Left ventricle myocardium inferior (tissue), 1 donor: ENCODE data around the gene PPM1H. TPM values are rescaled to one million over a fixed set of nuclear protein-coding genes. Genes with fewer than 3 reads are reported as not detected.

Experiments used
- DNase-seq: peaks from one replicate; pipeline ENCODE4 v3.0.0-alpha.2; 2020
- H3K27ac ChIP-seq: fragments of 200-600 bp; replicated peaks from 2 replicates; pipeline ENCODE4 v1.8.0; 2021
- H3K27me3 ChIP-seq: fragments of 200-600 bp; 2 replicates; pipeline ENCODE4 v1.8.0; 2021; ENCODE audit warnings: low read depth
- H3K36me3 ChIP-seq: fragments of 200-600 bp; 2 replicates; pipeline ENCODE4 v1.8.0; 2021
- H3K4me1 ChIP-seq: fragments of 200-600 bp; 2 replicates; pipeline ENCODE4 v1.8.0; 2021
- H3K4me3 ChIP-seq: fragments of 200-600 bp; 2 replicates; pipeline ENCODE4 v1.8.0; 2021; ENCODE audit warnings: mild to moderate bottlenecking, moderate library complexity
- H3K9me3 ChIP-seq: fragments of 200-600 bp; replicated peaks from 2 replicates; pipeline ENCODE4 v1.8.0; 2021
- intact Hi-C: fragments of 100-400 bp; cut with micrococcal nuclease; formaldehyde crosslinking; loops from one replicate; pipeline ENCODE4 v1.11.0; 2022
- total RNA-seq: library from RNA; stranded (reverse); fragmentation: NEBNext Ultra II Directional; extraction: Animal tissue kit (Norgen Biotek cat#: 25700); gene quantifications from one replicate; pipeline ENCODE4 v1.2.1, GENCODE V29; 2021
- TF ChIP-seq, protein P1 (sequence below): fragments of 200-600 bp; IDR thresholded peaks from 2 replicates; pipeline ENCODE4 v1.8.0; 2021; ENCODE audit warnings: antibody characterized with exemption, mild to moderate bottlenecking, borderline replicate concordance
- donor health status: DM: no; HTN: yes; CAD: no; lungs with severe emphysema.

Gene PPM1H
- total RNA-seq, 1 donor from 2014 or later = 6.0 TPM

GRCh38 chr12:62750941-62751809 lies 183.8 kb downstream of the PPM1H start:
- TF ChIP-seq, protein P1, sequence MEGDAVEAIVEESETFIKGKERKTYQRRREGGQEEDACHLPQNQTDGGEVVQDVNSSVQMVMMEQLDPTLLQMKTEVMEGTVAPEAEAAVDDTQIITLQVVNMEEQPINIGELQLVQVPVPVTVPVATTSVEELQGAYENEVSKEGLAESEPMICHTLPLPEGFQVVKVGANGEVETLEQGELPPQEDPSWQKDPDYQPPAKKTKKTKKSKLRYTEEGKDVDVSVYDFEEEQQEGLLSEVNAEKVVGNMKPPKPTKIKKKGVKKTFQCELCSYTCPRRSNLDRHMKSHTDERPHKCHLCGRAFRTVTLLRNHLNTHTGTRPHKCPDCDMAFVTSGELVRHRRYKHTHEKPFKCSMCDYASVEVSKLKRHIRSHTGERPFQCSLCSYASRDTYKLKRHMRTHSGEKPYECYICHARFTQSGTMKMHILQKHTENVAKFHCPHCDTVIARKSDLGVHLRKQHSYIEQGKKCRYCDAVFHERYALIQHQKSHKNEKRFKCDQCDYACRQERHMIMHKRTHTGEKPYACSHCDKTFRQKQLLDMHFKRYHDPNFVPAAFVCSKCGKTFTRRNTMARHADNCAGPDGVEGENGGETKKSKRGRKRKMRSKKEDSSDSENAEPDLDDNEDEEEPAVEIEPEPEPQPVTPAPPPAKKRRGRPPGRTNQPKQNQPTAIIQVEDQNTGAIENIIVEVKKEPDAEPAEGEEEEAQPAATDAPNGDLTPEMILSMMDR = no peak
- H3K27me3 ChIP-seq = no peaks in the 10 kb centered on the region
- H3K36me3 ChIP-seq = no peaks in the 10 kb centered on the region
- no peak overlapping the region for H3K4me3 ChIP-seq
- DNase-seq = no peak
- H3K4me1 ChIP-seq = no peaks in the 10 kb centered on the region
- H3K9me3 ChIP-seq = no peaks in the 10 kb centered on the region
- intact Hi-C loops = no loop called here
- no peak overlapping the region for H3K27ac ChIP-seq

- Histone ChIP-seq H3K27me3 (no peaks in the 10 kb centered on the region), H3K9me3 (no peaks in the 10 kb centered on the region), H3K4me3 (no peak overlapping the region), H3K36me3 (no peaks in the 10 kb centered on the region), H3K4me1 (peaks cover 4% of the 10 kb centered on the region), H3K27ac (no peak overlapping the region)
- TF ChIP-seq, protein P1 = no peak
- intact Hi-C loops = no loop called here
- DNase-seq = no peak
Observed at GRCh38 chr12:62749586-62749985, 185.4 kb downstream of the PPM1H start.

GRCh38 chr12:62748941-62749468 lies 185.9 kb downstream of the PPM1H start:
- H3K9me3 ChIP-seq = no peaks in the 10 kb centered on the region
- intact Hi-C loops = no loop called here
- H3K4me3 ChIP-seq = no peak overlapping the region
- no peak for DNase-seq
- no peaks in the 10 kb centered on the region for H3K36me3 ChIP-seq
- H3K27ac ChIP-seq = no peak overlapping the region
- H3K4me1 ChIP-seq = peaks cover 4% of the 10 kb centered on the region
- H3K27me3 ChIP-seq = no peaks in the 10 kb centered on the region
- TF ChIP-seq, protein P1 = no peak

DNA sequence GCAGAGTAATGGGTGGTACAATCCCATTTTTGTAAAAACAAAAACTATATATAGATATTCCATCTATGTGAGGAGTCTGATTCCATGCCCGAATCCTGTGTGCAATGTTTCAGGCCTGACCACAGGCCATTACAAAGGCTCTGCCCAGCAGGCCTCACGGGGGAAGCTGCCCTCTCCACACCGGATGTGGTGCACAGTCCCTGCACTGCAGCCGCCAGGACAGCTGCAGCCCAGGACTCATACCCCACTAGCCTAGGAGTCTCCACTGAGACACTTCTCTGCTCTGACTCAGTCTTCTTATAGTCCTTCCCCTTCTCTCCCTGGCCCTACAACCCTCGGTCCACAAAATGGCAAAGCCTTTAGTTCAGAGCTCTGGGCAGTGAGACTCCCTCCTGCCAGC lies 190.4 kb downstream of the PPM1H start:
- Histone ChIP-seq H3K4me1 (peaks cover 14% of the 10 kb centered on the region), H3K4me3 (no peak overlapping the region), H3K36me3 (no peaks in the 10 kb centered on the region), H3K9me3 (no peaks in the 10 kb centered on the region), H3K27ac (peak overlapping the region; percentile 33), H3K27me3 (no peaks in the 10 kb centered on the region)
- DNase-seq = no peak
- intact Hi-C loops = no loop called here
- TF ChIP-seq, protein P1 = no peak

DNA sequence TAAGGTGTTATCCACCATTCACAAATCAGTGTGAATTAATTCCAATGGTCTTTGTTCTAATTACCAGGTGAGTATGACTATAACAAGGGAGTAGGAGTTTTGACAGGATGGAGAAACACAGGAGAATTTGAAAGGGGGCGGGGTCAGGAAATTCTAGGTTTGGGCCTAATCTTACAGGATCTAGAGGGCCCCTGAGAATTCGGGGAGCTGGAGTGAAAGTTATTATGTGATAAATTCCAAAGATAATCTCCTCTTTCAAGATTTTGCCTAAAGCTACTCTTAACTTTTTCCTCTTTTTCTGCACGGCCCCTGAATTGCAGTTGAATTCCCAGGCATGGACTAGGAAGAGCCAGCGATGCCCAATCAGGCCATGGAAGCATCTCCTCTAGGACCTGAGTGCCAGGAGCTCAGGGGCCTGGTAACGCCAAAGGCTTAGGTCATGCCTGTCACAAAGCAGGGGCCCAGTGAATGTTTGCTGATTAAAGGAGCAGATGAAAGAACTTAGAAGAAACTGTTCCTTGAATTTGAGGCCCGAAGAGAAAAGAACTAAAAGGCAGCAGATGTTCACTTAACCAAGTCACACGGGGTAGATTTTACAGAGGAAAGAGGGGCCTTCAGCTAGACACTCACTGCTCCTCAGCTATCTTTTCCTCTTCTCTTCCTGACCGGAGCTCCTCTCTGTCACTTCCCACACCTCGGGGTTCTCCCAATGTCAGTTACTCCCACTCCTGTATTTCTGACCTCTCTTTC lies 195.5 kb downstream of the PPM1H start:
- intact Hi-C loops = no loop called here

More for the DNA sequence above, 195.5 kb downstream of the PPM1H start:
- DNase-seq = no peak
- Histone ChIP-seq H3K4me3 (no peak overlapping the region), H3K36me3 (no peaks in the 10 kb centered on the region), H3K27me3 (no peaks in the 10 kb centered on the region), H3K4me1 (peaks cover 14% of the 10 kb centered on the region), H3K9me3 (no peaks in the 10 kb centered on the region), H3K27ac (peak overlapping the region; percentile 52)
- TF ChIP-seq, protein P1 = no peak
